ENCODE measurements around the gene HHAT.
"Not testable (repeated sequence)": the region's sequence is repeated elsewhere in the genome, so short reads cannot be mapped to it uniquely, and the experiment has no call there.

HHAT gene

DNA sequence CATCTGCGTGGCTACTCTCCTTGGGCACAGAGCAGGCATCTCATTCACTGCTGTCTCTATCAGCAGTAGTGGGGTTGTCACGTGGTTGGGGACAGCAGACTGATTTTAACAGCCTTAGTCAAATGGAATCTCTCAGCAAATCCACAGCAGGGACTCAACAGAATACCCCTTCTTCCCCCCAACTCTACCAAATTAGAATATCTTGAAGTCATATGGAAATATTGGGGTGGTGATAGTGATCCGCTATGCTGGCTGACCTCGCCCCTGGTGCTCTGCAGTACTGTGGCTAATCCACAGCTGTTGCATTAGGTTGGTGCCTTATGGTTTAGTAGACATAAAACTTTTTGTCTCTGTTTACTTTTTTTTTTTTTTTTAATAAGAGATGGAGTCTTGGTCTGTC is 23.9 kb downstream of the HHAT start:
- no peak overlapping the region for H3K27ac ChIP-seq
- no peak for DNase-seq (ENCODE audit: low read depth, low spot score)

DNA sequence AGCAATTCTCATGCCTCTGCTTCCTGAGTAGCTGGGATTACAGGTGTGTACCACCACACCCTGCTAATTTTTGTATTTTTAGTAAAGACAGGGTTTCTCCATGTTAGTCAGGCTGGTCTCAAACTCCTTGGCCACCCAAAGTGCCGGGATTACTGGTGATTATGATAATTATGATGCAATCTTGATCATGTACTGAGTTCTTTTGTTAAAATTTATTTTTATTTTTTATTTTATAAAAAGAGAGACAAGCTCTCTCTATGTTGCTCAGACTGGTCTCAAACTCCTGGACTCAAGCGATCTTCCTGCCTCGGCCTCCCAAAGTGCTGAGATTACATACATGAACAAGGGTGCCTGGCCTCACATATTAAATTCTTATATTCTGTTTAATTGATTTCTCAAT is 25.6 kb downstream of the HHAT start:
- H3K27ac ChIP-seq; DNase-seq (ENCODE audit: low read depth, low spot score): not testable (repeated sequence)

DNA sequence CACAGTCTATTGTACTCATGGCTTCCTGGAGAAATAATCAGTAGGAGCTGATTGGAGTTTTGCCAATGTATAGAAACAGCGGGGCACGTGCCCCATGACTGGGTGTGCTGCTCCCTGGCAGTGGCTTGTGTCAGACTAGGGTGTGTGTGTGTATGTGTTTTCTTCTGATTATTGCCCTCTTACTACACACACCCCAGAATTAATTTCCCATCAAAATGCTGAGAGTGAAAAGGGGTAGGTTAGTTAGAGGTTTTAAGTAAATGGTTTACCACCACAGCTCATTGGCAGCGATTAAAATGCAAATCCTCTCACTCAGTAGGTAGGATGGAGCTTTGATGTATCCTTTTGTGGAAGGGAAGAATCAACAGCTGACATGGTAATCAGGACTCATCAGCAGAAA is 29.9 kb downstream of the HHAT start:
- H3K27ac ChIP-seq = no peak overlapping the region
- DNase-seq (ENCODE audit: low read depth, low spot score) = no peak

DNA sequence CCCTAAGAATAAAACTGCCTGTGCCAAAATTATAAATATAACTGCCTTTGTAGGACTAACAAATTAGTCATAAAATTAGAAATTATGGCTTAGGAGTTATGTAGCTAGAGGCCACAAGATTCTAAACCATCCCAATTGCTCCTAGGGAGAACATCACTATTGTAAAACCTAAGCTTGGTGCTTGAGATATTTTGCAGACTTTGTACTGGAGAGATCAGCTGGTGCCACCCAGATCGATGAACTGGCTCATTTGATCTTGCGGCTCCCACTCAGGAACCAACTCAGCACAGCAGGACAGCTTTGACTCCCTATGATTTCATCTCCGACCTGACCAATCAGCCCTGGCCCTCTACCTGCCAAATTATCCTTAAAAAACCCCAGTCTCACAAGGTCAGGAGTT is 30.6 kb downstream of the HHAT start:
- H3K27ac ChIP-seq = no peak overlapping the region
- no peak for DNase-seq (ENCODE audit: low read depth, low spot score)

DNA sequence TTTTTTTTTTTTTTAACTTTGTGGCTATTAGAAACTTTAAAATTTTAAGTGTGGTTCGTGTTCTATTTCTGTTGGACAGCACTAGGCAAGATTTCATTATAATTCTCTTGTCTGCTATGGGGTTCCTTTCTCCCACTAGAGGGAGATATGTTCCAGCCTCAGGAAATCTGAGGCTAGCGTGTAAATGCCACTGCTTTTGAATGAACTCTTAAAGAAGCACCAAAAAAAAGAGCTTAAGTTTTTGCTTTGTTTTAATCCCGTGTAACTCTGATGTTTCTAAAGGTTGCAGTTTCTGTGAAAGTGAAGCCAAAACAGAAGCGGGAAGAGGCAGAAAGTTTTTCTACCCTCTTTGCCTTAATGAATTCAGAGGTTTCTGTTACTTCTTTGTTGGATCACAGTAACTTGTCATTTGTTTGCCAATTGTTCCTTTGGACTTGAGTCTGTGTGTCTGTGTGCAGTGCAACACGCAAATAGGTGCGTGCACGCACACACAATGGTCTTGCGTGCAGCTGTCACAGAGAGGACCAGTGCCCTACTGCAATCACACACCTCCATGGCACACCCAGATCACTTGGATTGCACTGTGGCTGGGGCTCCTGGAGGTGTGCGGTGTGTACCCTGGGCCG is 32.3 kb downstream of the HHAT start:
- no peak overlapping the region for H3K27ac ChIP-seq
- no peak for DNase-seq (ENCODE audit: low read depth, low spot score)

DNA sequence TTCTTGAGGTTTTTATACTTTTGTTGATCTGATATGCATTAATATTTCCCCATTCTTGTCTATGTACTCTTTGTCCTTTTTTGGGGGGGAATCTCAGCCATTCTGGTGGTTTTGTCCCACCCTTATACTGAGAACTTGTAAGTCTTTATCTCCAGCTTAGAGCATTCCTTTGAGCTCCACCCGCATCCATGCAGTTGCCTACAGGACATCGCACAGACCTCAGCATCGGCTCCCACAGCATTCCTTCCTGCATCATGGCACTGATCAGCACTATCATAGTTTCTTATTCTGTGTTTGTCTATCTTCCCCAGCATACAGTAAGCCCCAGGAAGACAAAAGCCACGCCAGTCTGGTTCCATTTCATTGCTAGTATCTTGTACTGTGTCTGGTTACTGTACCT is 33.0 kb downstream of the HHAT start:
- H3K27ac ChIP-seq = no peak overlapping the region
- DNase-seq (ENCODE audit: low read depth, low spot score) = no peak

DNA sequence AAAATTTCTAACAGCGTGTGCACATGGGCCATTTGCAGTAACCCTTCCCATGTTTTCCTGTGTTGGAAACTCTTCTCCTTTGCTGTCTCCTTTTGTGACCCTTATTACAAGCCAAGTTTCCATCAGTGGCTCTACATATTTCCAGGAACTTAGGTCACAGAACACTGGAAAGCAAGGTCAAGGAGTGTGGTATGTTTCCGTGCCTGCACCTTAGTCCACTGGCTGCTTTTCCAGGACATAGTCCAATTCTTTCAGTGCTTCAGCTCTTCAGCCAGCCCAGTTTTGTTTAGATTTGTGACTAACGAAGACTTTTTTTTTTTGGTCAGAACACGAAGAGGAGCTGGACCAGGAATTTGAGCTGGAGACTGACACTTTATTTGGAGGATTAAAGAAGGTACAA is 33.8 kb downstream of the HHAT start:
- DNase-seq (ENCODE audit: low read depth, low spot score) = no peak

DNA sequence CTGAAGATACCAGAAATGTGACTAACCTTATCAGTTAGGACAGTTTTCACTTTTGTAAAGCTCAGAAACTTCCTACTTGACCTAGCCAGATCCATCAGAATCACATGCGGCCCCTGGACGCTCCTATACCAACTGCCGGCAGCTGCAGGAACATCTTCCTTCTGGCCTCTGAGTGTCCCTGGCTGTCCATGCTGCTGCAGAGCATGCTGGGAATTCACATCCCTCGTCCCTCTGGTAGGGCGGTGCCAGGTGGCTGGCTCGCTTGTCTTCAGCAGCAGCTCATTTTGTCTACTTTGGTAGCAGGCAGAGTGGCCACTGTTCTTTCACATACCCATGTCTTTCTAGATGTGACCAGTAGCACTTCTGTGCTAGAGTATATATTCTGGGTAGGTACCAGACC is 34.4 kb downstream of the HHAT start:
- no peak for DNase-seq (ENCODE audit: low read depth, low spot score)

More for the DNA sequence above, 33.8 kb downstream of the HHAT start:
- H3K27ac ChIP-seq = no peak overlapping the region

DNA sequence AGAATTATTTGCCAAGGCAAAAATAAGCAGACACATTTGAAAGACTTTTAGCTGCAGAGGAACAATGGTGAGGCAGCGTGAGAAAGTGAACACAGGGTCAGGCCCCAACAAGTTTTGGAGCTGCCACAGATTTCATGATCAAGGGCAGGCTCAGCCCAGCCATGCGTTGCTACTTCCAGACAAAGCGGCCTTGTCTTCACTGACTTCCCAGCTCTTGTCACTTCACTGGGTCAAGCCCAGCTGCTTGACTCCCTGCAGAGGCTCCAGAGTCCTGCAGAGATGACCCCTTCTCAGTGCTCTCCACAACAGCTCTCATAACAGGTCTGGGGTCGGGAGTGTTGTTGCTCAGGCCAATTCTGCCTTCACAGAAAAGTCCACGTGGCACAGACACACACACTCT is 35.8 kb downstream of the HHAT start:
- DNase-seq (ENCODE audit: low read depth, low spot score) = peak; percentile 36
- no peak overlapping the region for H3K27ac ChIP-seq

More for the DNA sequence above, 34.4 kb downstream of the HHAT start:
- no peak overlapping the region for H3K27ac ChIP-seq

DNA sequence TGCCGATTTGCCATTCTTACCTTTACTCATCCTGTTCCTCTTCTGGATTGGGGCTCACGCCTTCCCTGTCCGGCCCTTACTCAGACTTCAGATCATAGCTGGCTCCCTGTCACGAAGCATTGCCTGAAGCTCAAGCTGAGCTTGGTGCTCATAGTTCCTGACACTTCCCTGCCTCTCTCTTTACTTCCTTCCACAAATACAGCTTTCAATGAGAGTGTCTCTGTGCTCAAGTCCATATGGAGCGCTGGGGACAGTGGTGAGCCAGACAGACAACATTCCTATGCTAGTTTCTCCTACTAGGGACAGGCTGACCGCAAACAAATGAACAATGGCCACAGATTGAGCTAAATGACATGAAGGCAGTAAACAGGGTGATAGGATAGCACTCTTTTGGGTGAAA is 38.1 kb downstream of the HHAT start:
- no peak for DNase-seq (ENCODE audit: low read depth, low spot score)
- peak overlapping the region; percentile 7 for H3K27ac ChIP-seq

DNA sequence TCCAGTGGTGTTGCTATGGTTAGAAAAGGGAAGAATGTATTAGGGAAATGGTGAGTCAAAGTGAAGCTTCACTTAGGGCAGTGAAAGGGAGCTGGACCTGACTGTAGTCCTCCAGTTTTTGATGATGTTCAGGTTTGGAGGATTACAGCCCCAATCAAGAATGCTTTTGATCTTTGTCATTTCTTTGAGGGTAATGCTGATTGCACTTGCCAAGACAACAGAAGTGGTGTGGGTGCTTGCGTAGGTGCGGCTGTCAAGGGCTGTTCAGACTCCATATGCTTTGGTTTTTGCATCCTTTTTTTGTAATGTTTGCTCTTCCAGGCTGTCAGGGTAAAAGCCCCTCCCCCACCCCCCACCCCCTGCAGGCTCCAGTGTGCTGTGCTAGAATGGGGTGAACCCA is 38.9 kb downstream of the HHAT start:
- no peak overlapping the region for H3K27ac ChIP-seq
- DNase-seq (ENCODE audit: low read depth, low spot score) = no peak

DNA sequence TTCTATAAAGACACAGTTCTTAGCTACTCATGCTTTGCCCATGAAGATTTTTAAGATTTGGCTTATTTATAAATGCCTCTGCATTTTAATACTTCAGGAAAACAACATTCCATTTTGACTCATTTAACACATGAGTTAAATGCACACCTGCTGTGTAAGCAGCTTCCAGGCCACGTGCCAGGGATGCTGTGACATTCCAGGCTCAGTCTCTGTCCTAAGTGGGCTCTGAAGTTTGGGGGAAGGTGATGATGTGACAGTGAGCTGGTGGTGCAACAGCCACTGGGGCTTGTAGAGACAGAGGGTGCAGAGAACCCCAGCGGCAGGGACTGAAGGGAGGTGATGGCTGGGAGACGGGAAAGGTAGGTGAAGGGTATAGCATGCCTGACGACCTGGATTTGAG is 40.7 kb downstream of the HHAT start:
- no peak overlapping the region for H3K27ac ChIP-seq
- DNase-seq (ENCODE audit: low read depth, low spot score) = no peak

DNA sequence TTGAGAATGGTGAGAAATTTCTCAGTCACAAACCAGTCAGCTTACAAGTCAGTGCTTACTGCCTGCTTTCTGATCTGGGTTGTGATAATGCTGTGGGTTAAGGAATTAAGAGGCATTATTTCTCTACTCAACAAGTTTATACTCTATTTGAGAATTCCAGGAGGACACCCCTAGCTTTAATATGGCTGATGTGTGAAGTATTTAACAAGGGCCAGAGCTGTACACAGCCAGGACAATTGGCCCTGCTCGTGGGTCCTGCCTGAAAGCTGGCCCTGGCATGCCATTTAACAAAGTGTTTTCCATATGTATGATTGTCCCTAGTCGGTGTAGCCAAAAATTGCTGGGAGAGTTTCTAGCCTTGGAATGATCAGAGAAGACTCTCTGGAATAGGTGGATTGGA is 43.2 kb downstream of the HHAT start:
- no peak for DNase-seq (ENCODE audit: low read depth, low spot score)
- no peak overlapping the region for H3K27ac ChIP-seq

DNA sequence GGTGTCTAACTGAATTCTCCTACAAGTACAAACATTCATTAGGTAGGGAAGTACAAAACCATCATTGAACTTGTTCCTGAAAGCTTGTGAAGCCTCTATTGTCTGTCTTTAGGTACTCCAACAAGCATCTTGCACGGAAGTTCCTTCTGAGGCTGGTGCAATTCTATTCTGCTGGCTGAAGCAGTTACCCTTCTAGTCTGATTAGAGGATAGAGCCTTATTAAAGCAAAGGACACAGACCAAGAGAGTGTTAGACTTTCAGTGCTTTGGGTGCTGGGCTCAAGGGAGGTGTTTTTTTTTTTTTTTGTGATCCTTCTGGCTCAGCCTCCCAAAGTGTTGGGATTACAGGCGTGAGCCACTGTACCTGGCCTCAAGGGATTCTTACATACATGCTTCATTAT is 43.8 kb downstream of the HHAT start:
- H3K27ac ChIP-seq = peak overlapping the region; percentile 86
- DNase-seq (ENCODE audit: low read depth, low spot score) = peak; percentile 26

DNA sequence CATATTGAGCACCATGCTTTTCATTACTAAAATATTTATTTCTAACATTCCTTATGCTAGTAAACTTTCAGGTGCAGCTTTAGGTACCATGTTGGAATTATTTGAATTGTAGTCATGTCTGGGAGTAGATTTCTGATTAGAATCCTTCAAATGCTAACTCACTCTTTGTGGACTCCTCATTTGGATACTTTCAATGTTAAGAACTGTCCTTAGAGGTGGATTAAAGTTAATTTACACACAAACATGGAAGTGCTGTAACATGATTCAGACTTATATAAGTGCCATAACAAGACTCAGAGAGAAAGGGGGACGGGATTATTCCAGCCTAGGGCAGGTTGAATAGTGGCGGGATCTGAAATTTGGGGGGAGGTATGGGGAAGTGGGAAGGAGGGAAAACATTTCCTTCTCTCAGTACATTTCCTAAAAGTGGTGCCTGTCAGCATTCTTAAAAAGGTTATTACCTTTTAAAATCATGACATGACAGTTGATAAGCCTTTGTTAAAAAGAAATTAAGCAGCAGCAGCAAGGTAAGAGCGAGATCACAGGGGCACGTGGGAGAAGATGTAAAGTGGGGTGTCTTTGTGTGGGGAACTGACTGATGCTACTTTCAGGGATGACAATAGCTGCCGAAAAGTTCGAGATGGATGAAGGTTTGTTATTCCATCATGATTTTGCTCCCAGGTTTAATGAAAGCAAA is 44.4 kb downstream of the HHAT start:
- DNase-seq (ENCODE audit: low read depth, low spot score) = no peak
- peak overlapping the region; percentile 86 for H3K27ac ChIP-seq

DNA sequence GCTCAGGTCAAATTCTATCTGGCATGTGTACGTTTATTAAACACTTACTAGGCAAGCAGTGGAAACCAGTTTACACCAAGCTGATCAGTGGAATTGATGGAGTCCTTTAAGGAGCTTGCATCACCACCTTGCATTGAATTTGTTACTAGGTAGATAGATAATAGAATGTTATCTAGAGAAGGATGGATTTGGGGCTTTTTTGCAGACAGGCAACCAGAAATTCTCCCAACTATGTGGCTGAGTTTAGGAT is 44.9 kb downstream of the HHAT start:
- H3K27ac ChIP-seq = peak overlapping the region; percentile 86
- peak; percentile 100 for DNase-seq (ENCODE audit: low read depth, low spot score)

DNA sequence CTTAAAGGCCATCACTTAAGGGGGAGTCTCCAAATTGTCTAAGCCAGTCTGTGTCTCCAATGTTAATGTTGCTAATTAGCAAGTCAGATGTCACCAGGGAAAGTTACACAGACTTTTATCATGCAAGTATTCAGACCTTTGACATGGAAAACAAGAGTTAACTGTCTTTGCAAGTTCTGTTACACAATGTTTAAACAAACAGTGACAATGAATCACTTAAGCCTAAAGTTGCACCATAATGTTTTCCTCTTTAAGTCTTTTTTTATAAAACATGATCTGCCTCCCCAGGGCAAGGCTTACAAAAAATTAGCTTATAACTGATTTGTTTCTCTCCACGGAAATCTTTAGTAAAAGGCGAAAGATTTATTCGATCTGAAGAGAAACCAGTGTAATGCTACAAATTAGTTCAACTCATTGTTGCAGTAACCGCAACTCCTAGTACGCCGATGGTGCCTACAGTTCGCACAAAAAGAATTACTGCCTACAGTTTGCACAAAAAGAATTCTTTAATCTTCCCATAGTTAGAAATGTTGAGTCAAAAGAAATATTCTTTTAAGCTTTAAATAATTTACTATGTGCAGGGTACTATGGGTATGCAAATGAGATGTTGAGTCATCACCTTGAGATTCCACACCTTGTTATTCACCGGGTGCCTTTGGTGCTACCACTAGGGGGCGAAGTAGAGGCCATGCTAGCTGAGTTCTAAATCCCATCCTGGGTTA is 45.3 kb downstream of the HHAT start:
- peak; percentile 63 for DNase-seq (ENCODE audit: low read depth, low spot score)
- peak overlapping the region; percentile 86 for H3K27ac ChIP-seq

DNA sequence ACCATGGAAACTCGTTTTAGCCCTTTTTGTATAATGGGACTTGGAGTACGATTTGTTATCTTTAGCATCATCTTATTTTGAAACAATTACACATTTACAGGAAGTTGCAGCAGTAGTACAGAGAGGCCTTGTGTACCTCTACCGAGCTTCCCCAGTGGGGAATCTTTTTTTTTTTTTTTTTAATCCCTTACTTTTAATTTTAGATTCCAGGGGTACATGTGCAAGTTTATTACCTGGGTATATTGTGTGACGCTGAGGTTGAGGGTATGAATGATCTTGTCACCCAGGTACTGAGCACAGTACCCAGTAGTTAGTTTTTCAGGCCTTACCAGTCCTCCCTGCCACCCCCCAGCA is 45.9 kb downstream of the HHAT start:
- H3K27ac ChIP-seq = peak overlapping the region; percentile 86
- no peak for DNase-seq (ENCODE audit: low read depth, low spot score)

DNA sequence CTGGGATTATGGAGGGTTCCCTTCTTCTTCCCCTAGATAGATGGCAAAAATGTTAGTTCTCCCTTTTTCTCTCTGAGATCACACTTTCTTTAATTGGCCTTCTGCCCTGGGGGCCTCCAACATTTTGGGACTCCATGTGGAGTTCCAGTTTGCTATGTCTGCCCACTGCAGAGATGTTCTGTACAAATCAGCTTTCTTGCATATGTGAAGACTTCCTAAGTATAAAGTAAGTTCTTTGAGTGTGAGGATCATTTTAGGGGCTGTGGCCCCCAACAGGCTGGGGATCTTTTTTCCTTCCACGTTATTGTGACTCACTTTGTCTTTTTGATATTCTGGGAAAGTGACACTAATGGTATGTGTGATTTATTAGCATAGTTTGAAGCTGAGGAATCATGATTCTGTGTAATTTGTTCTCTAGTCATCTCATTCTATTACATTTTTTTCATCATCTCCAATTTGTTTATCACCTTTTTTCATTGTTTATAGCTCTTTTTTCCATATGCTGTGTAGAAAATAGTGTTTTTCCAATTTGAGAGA is 48.2 kb downstream of the HHAT start:
- H3K27ac ChIP-seq = no peak overlapping the region
- no peak for DNase-seq (ENCODE audit: low read depth, low spot score)

DNA sequence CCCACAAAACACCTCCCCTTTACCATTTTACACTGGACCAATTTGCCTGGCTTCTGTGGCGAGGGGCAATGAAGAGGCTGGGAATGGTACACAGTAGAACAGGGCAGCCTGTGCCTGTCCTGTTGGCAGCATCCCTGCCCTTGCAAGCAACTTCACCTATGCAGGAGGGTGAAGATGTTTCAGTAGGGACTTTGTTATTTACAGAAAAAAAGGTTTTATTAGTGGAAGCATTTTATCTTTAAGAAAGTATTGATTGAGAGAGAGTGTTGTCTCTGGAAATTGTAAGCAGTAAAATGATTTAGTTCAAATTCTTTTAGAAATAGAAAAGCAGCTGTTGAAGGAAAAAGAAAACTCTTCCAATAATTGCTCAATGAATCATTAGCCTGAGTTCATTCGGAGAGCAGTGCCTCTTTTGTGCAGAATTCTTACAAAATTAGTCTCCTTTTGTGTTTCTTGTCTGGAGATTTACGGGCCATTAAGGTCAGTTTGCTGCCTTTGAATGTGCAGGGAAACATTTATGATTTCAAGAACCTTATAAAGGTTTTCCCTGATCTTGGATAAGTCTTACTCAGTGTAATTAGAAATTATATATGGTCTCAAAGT is 49.1 kb downstream of the HHAT start:
- H3K27ac ChIP-seq = no peak overlapping the region
- no peak for DNase-seq (ENCODE audit: low read depth, low spot score)

DNA sequence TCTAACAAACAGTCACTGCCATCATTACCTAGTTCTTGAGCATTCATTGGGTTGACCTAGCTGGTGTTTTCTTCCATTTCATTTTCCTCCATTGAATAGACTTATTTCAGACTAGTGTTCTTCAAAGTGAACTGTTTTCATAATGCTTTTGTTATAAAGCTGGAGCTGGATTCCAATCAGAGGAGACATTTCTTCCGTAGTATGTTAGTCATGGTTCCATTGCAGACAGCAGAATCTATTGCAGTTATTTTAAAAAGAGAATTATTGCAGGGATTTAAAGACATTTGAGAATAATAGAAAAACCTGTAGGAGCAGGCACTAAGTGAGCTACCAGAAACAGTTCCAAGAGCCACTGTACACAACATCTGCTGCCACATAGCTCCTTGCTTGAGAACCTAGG is 50.0 kb downstream of the HHAT start:
- H3K27ac ChIP-seq = no peak overlapping the region
- no peak for DNase-seq (ENCODE audit: low read depth, low spot score)

Measured in epithelial cell of prostate (primary cell).